22Rv1 (cell line): Measurements from ENCODE around the gene KDM2A.

Experiments
- H3K27ac ChIP-seq: fragments of 450-650 bp; 2 replicates; pipeline ENCODE4 v1.5.1; 2017
- CTCF ChIP-seq: fragments of 450-650 bp; IDR thresholded peaks from 2 replicates; pipeline ENCODE4 v1.5.1; 2017; ENCODE audit warnings: mild to moderate bottlenecking
- ZFX ChIP-seq: fragments of 450-650 bp; IDR thresholded peaks from 2 replicates; pipeline ENCODE4 v1.6.1; 2017; ENCODE audit warnings: antibody characterized with exemption, borderline replicate concordance

Gene KDM2A

DNA sequence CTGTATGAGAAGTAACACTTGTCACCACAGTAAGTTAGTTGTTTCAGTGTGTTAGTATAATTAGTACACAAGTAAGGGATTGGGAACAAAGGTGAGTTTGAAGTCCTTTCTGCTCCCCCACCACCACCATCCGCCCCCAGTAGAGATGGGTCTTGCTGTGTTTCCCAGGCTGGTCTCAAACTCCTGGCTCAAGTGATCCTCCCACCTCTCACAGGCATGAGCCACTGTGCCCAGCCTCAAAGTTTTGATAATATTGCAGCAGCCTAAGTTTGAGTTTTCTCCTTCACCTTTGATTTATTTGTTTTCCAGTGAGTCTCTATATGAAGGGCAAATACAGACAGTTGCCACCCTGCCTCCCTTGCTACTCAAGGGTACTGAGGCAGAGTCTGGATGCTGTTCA is 123.5 kb downstream of the KDM2A start:
- TF ChIP-seq ZFX = no peak
- no peak for TF ChIP-seq CTCF
- H3K27ac ChIP-seq = no peak overlapping the region

GRCh38 chr11:67243051-67243450 is 124.0 kb downstream of the KDM2A start:
- no peak overlapping the region for H3K27ac ChIP-seq
- TF ChIP-seq ZFX (no peak), CTCF (no peak)

- no peak for TF ChIP-seq CTCF
- no peak for TF ChIP-seq ZFX
Measured at GRCh38 chr11:67245046-67245445, 126.0 kb downstream of the KDM2A start.

GRCh38 chr11:67247946-67248550 is 129.0 kb downstream of the KDM2A start:
- TF ChIP-seq CTCF (no peak), ZFX (no peak)
- H3K27ac ChIP-seq = peak overlapping the region; percentile 79

More at GRCh38 chr11:67245046-67245445, 126.0 kb downstream of the KDM2A start:
- H3K27ac ChIP-seq = no peak overlapping the region

DNA sequence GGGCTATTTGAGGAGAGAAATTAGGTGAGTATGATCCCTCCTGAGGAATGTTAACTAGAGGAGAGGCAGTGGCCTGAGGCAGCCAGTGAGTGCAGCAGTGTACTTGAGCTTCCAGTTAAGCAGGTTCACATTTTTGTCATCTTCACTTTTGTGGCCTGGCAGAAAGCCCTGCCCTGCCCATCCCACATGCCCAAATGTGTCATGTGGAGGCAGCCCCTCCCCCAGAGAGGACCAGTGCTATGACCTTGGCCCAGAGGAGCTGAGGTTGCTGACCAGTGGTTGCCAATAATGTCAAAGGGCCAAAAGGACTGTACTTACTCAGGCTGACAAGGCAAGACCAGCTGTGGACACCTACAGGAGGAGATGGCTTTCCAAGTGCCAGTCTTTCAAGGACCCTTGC is 129.6 kb downstream of the KDM2A start:
- peak overlapping the region; percentile 79 for H3K27ac ChIP-seq
- TF ChIP-seq CTCF = no peak
- TF ChIP-seq ZFX = no peak

DNA sequence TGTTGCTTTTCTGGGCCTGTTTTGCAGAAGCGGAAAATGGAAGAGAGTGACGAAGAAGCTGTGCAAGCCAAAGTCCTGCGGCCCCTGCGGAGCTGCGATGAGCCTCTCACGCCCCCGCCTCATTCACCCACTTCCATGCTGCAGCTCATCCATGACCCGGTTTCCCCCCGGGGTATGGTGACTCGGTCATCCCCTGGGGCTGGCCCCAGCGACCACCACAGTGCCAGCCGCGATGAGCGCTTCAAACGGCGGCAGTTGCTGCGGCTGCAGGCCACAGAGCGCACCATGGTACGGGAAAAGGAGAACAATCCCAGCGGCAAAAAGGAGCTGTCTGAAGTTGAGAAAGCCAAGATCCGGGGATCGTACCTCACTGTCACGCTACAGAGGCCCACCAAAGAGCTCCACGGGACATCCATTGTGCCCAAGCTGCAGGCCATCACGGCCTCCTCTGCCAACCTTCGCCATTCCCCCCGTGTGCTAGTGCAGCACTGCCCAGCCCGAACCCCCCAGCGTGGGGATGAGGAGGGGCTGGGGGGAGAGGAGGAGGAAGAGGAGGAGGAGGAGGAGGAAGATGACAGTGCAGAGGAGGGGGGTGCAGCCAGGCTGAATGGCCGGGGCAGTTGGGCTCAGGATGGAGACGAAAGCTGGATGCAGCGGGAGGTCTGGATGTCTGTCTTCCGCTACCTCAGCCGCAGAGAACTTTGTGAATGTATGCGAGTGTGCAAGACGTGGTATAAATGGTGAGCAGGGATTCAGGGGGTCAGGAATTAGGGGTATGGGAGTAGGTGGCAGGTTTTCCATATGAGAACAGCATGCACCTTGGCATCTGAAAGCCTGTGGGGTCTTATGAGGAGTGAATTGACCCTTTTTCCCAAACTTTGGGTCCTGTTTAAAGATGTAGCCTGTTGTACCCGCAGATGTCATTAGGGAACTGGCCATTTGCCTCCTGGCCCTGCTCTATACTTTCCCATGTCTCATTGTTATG is 131.3 kb downstream of the KDM2A start:
- H3K27ac ChIP-seq = no peak overlapping the region
- no peak for TF ChIP-seq CTCF
- no peak for TF ChIP-seq ZFX

- peak overlapping the region; percentile 17; the same call in 1 of the 2 replicates for H3K27ac ChIP-seq
- TF ChIP-seq CTCF (no peak), ZFX (no peak)
Measured at GRCh38 chr11:67251841-67252240, 132.8 kb downstream of the KDM2A start.
